Measurements from ENCODE around the gene HECW1. TPM values are rescaled to one million over a fixed set of nuclear protein-coding genes. Genes with fewer than 3 reads are reported as not detected.
"Not testable (repeated sequence)": the region's sequence is repeated elsewhere in the genome, so short reads cannot be mapped to it uniquely, and the experiment has no call there.

The HECW1 gene
- polyA plus RNA-seq, 1 donor from 2014 or later: not detected

- Mint-ChIP-seq H3K4me1 (no peaks in the 10 kb centered on the region), H3K27me3 (peaks cover 30% of the 10 kb centered on the region), H3K36me3 (no peaks in the 10 kb centered on the region), H3K9me3 (no peaks in the 10 kb centered on the region), H3K4me3 (no peak overlapping the region), H3K27ac (no peak overlapping the region)
These were observed 7.1 kb downstream of the HECW1 start for GRCh38 chr7:43119371-43120075.

- H3K9me3 Mint-ChIP-seq: no peaks in the 10 kb centered on the region
- no peak overlapping the region for H3K27ac Mint-ChIP-seq
- no peaks in the 10 kb centered on the region for H3K36me3 Mint-ChIP-seq
- H3K27me3 Mint-ChIP-seq: peaks cover 13% of the 10 kb centered on the region
- peaks cover 0 to 1% (median 0%) of the 10 kb centered on the region in 3 donors for H3K4me1 Mint-ChIP-seq
- H3K4me3 Mint-ChIP-seq: no peak overlapping the region
These were observed 9.5 kb downstream of the HECW1 start for GRCh38 chr7:43121973-43122372.

GRCh38 chr7:43123457-43123856, 11.0 kb downstream of the HECW1 start:
- H3K9me3 Mint-ChIP-seq: no peaks in the 10 kb centered on the region
- no peaks in the 10 kb centered on the region for H3K36me3 Mint-ChIP-seq
- H3K4me1 Mint-ChIP-seq: peaks cover 0 to 1% (median 0%) of the 10 kb centered on the region in 3 donors
- H3K27ac Mint-ChIP-seq: no peak overlapping the region
- H3K27me3 Mint-ChIP-seq: peaks cover 1% of the 10 kb centered on the region
- no peak overlapping the region for H3K4me3 Mint-ChIP-seq

- Mint-ChIP-seq H3K4me3 (no peak overlapping the region), H3K9me3 (no peaks in the 10 kb centered on the region), H3K27me3 (peaks cover 1% of the 10 kb centered on the region), H3K4me1 (peaks cover 0 to 1% (median 0%) of the 10 kb centered on the region in 3 donors), H3K36me3 (no peaks in the 10 kb centered on the region), H3K27ac (no peak overlapping the region)
These were observed 11.9 kb downstream of the HECW1 start for GRCh38 chr7:43124388-43124787.

GRCh38 chr7:43130347-43130746, 17.9 kb downstream of the HECW1 start:
- H3K27me3 Mint-ChIP-seq: no peaks in the 10 kb centered on the region
- no peak overlapping the region for H3K4me3 Mint-ChIP-seq
- H3K4me1 Mint-ChIP-seq: peaks cover 0 to 1% (median 0%) of the 10 kb centered on the region in 3 donors
- no peak overlapping the region for H3K27ac Mint-ChIP-seq
- no peaks in the 10 kb centered on the region for H3K36me3 Mint-ChIP-seq
- H3K9me3 Mint-ChIP-seq: no peaks in the 10 kb centered on the region

GRCh38 chr7:43135129-43135528, 22.7 kb downstream of the HECW1 start:
- H3K36me3 Mint-ChIP-seq: no peaks in the 10 kb centered on the region
- peaks cover 8% of the 10 kb centered on the region for H3K27me3 Mint-ChIP-seq
- no peaks in the 10 kb centered on the region for H3K9me3 Mint-ChIP-seq
- no peak overlapping the region for H3K4me3 Mint-ChIP-seq
- no peaks in the 10 kb centered on the region for H3K4me1 Mint-ChIP-seq
- H3K27ac Mint-ChIP-seq: no peak overlapping the region

- no peaks in the 10 kb centered on the region for H3K36me3 Mint-ChIP-seq
- no peaks in the 10 kb centered on the region for H3K9me3 Mint-ChIP-seq
- no peak overlapping the region for H3K4me3 Mint-ChIP-seq
- H3K27ac Mint-ChIP-seq: no peak overlapping the region
- H3K4me1 Mint-ChIP-seq: no peaks in the 10 kb centered on the region
- H3K27me3 Mint-ChIP-seq: peaks cover 8% of the 10 kb centered on the region
These were observed 23.6 kb downstream of the HECW1 start for GRCh38 chr7:43136064-43136463.

GRCh38 chr7:43137121-43137744, 24.8 kb downstream of the HECW1 start:
- H3K9me3 Mint-ChIP-seq, H3K4me3 Mint-ChIP-seq, H3K27me3 Mint-ChIP-seq, H3K4me1 Mint-ChIP-seq, H3K36me3 Mint-ChIP-seq, H3K27ac Mint-ChIP-seq: not testable (repeated sequence)

- Mint-ChIP-seq H3K36me3 (no peaks in the 10 kb centered on the region), H3K4me3 (no peak overlapping the region), H3K9me3 (no peaks in the 10 kb centered on the region), H3K27ac (no peak overlapping the region), H3K4me1 (no peaks in the 10 kb centered on the region), H3K27me3 (peaks cover 8% of the 10 kb centered on the region)
These were observed 25.4 kb downstream of the HECW1 start for GRCh38 chr7:43137811-43138210.

- Mint-ChIP-seq H3K4me3 (no peak overlapping the region), H3K27me3 (peaks cover 8% of the 10 kb centered on the region), H3K4me1 (no peaks in the 10 kb centered on the region), H3K9me3 (no peaks in the 10 kb centered on the region), H3K36me3 (no peaks in the 10 kb centered on the region), H3K27ac (no peak overlapping the region)
These were observed 26.3 kb downstream of the HECW1 start for GRCh38 chr7:43138710-43139109.

- Mint-ChIP-seq H3K36me3 (no peaks in the 10 kb centered on the region), H3K4me1 (no peaks in the 10 kb centered on the region), H3K27ac (no peak overlapping the region), H3K4me3 (no peak overlapping the region), H3K9me3 (no peaks in the 10 kb centered on the region), H3K27me3 (peaks cover 10% of the 10 kb centered on the region)
These were observed 26.7 kb downstream of the HECW1 start for GRCh38 chr7:43139137-43139536.

GRCh38 chr7:43140186-43140585, 27.7 kb downstream of the HECW1 start:
- Mint-ChIP-seq H3K27ac (no peak overlapping the region), H3K4me3 (no peak overlapping the region), H3K36me3 (no peaks in the 10 kb centered on the region), H3K4me1 (no peaks in the 10 kb centered on the region), H3K9me3 (no peaks in the 10 kb centered on the region), H3K27me3 (peaks cover 10% of the 10 kb centered on the region)

GRCh38 chr7:43141091-43141490, 28.6 kb downstream of the HECW1 start:
- H3K27me3 Mint-ChIP-seq: peaks cover 8% of the 10 kb centered on the region

GRCh38 chr7:43142703-43143102, 30.3 kb downstream of the HECW1 start:
- Mint-ChIP-seq H3K4me3 (no peak overlapping the region), H3K36me3 (no peaks in the 10 kb centered on the region), H3K27me3 (peaks cover 8% of the 10 kb centered on the region), H3K4me1 (no peaks in the 10 kb centered on the region), H3K27ac (no peak overlapping the region), H3K9me3 (no peaks in the 10 kb centered on the region)

More at GRCh38 chr7:43141091-43141490, 28.6 kb downstream of the HECW1 start:
- Mint-ChIP-seq H3K27ac (no peak overlapping the region), H3K4me3 (no peak overlapping the region), H3K4me1 (no peaks in the 10 kb centered on the region), H3K9me3 (no peaks in the 10 kb centered on the region), H3K36me3 (no peaks in the 10 kb centered on the region)

- no peaks in the 10 kb centered on the region for H3K36me3 Mint-ChIP-seq
- no peaks in the 10 kb centered on the region for H3K4me1 Mint-ChIP-seq
- no peak overlapping the region for H3K27ac Mint-ChIP-seq
- peaks cover 6% of the 10 kb centered on the region for H3K27me3 Mint-ChIP-seq
- H3K9me3 Mint-ChIP-seq: no peaks in the 10 kb centered on the region
- H3K4me3 Mint-ChIP-seq: no peak overlapping the region
These were observed 31.6 kb downstream of the HECW1 start for GRCh38 chr7:43143918-43144589.
